22Rv1 (cell line): ENCODE data around the gene BFAR.
A peak's percentile ranks its signal among the peaks of the same experiment; 100 is the strongest.

Source experiments
- H3K27ac ChIP-seq: fragments of 450-650 bp; 2 replicates; pipeline ENCODE4 v1.5.1; 2017
- ZFX ChIP-seq: fragments of 450-650 bp; IDR thresholded peaks from 2 replicates; pipeline ENCODE4 v1.6.1; 2017; ENCODE audit warnings: antibody characterized with exemption, borderline replicate concordance
- TF ChIP-seq, protein P1 (sequence below): fragments of 450-650 bp; IDR thresholded peaks from 2 replicates; pipeline ENCODE4 v1.5.1; 2017; ENCODE audit warnings: mild to moderate bottlenecking

BFAR gene

DNA sequence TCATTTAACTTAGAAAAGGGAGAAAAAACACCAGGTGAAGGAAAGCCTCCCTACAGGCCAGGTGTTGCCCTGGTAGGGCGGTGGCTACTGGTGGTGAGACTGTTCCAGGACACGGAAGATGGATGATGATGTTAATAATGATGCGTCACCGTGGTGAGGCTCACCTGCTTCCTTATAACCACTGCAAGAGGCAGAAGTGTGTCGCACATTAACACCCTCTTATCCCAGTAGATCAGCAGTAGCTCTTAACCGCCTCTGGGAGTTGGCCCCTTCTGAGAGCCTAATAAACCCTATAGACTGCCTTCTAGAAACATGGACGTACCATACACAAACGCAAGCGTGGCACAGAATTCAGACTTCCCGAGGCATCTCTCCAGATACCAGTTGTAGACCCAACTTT lies 7.8 kb downstream of the BFAR start:
- H3K27ac ChIP-seq = peak overlapping the region; percentile 47
- TF ChIP-seq, protein P1, sequence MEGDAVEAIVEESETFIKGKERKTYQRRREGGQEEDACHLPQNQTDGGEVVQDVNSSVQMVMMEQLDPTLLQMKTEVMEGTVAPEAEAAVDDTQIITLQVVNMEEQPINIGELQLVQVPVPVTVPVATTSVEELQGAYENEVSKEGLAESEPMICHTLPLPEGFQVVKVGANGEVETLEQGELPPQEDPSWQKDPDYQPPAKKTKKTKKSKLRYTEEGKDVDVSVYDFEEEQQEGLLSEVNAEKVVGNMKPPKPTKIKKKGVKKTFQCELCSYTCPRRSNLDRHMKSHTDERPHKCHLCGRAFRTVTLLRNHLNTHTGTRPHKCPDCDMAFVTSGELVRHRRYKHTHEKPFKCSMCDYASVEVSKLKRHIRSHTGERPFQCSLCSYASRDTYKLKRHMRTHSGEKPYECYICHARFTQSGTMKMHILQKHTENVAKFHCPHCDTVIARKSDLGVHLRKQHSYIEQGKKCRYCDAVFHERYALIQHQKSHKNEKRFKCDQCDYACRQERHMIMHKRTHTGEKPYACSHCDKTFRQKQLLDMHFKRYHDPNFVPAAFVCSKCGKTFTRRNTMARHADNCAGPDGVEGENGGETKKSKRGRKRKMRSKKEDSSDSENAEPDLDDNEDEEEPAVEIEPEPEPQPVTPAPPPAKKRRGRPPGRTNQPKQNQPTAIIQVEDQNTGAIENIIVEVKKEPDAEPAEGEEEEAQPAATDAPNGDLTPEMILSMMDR = no peak
- TF ChIP-seq ZFX = no peak

DNA sequence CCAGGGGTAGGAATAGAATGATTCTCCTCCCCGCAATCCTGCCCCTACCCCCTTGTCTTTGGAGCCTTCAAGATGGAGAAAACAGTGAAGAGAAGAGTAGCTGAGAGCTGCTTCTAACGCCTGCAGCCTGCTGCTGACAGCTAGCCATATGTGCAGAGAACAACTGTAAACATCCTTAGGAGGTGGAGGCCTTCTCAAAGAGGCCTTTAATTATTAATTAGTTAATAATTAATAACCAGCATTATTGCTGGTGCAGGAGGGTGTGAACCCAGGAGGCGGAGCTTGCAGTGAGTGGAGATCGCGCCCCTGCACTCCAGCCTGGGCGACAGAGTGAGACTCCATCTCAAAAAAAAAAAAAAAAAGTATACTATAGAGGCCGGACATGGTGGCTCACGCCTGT lies 8.5 kb downstream of the BFAR start:
- H3K27ac ChIP-seq = peak overlapping the region; percentile 47
- TF ChIP-seq, protein P1 = no peak
- no peak for TF ChIP-seq ZFX

DNA sequence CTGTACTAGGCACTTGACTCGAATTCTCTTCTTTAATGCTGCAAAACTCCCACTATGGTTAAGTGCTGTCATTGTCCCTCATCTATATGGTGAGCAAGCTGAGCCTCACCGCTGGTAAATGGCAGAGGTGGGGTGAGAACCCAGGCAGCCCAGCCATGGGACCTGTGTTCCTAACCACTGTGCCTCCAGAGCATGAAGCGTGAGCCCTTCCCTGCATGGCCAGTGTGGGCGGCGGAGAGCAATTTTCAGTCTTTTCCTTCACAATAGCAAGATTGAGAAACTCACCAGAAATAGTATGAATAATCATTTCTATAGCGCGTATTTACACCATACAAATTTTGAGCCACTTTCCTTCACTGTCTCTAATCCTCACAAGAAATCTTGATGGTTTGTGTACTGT lies 9.2 kb downstream of the BFAR start:
- TF ChIP-seq, protein P1 = no peak
- no peak for TF ChIP-seq ZFX
- H3K27ac ChIP-seq = peak overlapping the region; percentile 14; the same call in 1 of the 2 replicates

DNA sequence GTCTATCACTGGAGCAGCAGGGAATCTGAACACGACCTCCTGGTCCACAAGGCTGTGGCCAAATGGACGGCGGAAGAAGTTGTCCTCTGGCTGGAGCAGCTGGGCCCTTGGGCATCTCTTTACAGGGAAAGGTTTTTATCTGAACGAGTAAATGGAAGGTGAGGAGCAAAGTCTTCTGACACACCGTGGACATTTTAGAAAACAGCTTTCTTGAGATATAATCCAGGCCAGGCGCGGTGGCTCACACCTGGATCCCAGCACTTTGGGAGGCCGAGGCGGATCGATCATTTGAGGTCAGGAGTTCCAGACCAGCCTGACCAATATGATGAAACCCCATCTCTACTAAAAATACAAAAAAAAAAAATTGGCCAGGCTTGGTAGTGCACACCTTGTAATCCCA lies 17.1 kb downstream of the BFAR start:
- TF ChIP-seq, protein P1 = no peak
- TF ChIP-seq ZFX = no peak
- no peak overlapping the region for H3K27ac ChIP-seq

DNA sequence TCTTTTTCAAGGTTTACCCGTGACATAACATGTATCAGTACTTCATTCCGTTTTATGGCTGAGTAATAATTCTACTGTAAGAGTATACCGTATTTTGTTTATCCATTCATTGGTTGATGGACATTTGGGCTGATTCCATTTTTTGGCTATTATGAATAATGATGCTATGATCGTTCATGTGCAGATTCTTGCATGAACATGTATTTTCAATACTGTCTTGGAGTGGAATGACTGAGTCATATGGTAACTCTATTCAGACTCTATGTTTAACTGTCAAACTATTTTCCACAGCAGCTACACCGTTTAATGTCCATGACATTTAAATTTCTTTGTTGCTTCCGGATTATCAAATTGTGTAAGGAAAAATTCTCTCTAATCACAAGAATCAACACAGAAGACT lies 17.9 kb downstream of the BFAR start:
- no peak overlapping the region for H3K27ac ChIP-seq
- TF ChIP-seq, protein P1 = no peak
- no peak for TF ChIP-seq ZFX

DNA sequence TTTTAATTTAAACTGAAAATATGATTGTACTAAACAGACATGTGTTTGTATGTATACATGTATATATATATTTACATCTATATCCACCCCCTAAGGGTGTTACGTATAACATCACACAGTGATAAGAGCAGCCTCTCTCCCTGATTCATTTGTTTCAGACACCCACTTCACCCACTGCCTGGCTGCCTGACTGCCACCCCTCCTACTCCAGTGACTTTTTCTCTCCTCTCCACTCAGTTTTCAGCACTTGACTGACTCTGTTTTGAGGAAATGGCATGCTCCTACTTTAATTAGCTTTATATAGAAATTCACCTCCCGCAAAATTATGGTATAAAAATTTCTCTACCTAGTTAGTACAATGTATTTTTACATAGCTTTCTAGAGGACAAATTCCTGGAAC lies 20.0 kb downstream of the BFAR start:
- TF ChIP-seq, protein P1 = no peak
- no peak for TF ChIP-seq ZFX
- H3K27ac ChIP-seq = no peak overlapping the region

DNA sequence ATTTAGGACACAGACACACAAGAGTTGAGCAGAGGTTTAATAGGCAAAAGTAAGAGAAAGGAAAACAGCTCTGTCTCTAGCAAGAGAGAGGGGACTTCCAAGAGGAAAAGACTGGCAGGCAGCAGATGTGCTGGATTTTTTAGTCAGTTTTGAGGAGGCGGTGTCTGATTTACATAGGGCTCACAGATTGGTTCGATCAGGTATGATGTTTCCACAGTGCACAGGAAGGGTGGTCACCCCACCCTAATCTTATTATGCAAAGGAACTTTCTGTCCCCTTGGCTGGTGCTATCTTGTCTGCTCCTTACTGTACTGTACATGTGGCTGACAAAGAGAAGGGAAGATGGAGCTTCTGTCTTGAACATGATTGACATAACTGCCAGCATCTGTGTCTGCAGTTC lies 25.3 kb downstream of the BFAR start:
- no peak for TF ChIP-seq ZFX
- TF ChIP-seq, protein P1 = no peak
- H3K27ac ChIP-seq = peak overlapping the region; percentile 91
